ENCODE measurements around the gene RANBP2. TPM values are rescaled to one million over a fixed set of nuclear protein-coding genes. Genes with fewer than 3 reads are reported as not detected.

Gene RANBP2
- total RNA-seq, 1 experiment from 2014 or later: 90.4 TPM

DNA sequence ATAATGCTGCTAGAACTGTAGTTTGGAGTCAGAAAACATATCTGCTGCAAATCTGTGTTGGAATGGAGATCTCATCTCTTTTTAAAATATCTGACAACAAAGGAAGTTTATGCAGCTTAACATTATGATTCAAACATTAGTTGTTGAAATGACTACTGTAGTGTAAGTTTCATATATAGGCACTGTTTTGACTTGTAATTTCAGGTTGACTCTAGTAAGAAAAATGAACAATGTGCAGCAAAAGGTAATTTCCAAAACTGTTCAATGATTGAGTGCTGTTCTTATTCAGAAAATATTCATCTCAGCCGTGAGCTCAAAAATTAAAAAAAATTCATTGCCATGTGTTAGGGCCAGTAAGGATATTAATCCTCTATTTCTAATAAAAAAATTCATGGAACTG, 115.8 kb downstream of the RANBP2 start:
- DNase-seq (ENCODE audit: low spot score) (no peak), ATAC-seq (no peak)
- H3K27me3 Mint-ChIP-seq (ENCODE audit: low read depth): no peaks in the 10 kb centered on the region
- H3K4me3 Mint-ChIP-seq: no peak overlapping the region
- no peak for TF ChIP-seq E2F4 (CRISPR knock-in tag; IDR thresholded peaks at IDR 0.05; ENCODE audit: borderline replicate concordance, low read depth)
- no peak for TF ChIP-seq JUN (CRISPR knock-in tag; IDR thresholded peaks at IDR 0.05)
- TF ChIP-seq ATF2 (CRISPR knock-in tag; IDR thresholded peaks at IDR 0.05; ENCODE audit: borderline replicate concordance, low read depth): no peak
- TF ChIP-seq, protein P1, sequence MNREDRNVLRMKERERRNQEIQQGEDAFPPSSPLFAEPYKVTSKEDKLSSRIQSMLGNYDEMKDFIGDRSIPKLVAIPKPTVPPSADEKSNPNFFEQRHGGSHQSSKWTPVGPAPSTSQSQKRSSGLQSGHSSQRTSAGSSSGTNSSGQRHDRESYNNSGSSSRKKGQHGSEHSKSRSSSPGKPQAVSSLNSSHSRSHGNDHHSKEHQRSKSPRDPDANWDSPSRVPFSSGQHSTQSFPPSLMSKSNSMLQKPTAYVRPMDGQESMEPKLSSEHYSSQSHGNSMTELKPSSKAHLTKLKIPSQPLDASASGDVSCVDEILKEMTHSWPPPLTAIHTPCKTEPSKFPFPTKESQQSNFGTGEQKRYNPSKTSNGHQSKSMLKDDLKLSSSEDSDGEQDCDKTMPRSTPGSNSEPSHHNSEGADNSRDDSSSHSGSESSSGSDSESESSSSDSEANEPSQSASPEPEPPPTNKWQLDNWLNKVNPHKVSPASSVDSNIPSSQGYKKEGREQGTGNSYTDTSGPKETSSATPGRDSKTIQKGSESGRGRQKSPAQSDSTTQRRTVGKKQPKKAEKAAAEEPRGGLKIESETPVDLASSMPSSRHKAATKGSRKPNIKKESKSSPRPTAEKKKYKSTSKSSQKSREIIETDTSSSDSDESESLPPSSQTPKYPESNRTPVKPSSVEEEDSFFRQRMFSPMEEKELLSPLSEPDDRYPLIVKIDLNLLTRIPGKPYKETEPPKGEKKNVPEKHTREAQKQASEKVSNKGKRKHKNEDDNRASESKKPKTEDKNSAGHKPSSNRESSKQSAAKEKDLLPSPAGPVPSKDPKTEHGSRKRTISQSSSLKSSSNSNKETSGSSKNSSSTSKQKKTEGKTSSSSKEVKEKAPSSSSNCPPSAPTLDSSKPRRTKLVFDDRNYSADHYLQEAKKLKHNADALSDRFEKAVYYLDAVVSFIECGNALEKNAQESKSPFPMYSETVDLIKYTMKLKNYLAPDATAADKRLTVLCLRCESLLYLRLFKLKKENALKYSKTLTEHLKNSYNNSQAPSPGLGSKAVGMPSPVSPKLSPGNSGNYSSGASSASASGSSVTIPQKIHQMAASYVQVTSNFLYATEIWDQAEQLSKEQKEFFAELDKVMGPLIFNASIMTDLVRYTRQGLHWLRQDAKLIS (CRISPR knock-in tag; IDR thresholded peaks at IDR 0.05; ENCODE audit: borderline replicate concordance): no peak
- TF ChIP-seq, protein P2, sequence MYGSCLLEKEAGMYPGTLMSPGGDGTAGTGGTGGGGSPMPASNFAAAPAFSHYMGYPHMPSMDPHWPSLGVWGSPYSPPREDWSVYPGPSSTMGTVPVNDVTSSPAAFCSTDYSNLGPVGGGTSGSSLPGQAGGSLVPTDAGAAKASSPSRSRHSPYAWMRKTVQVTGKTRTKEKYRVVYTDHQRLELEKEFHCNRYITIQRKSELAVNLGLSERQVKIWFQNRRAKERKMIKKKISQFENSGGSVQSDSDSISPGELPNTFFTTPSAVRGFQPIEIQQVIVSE (CRISPR knock-in tag; IDR thresholded peaks at IDR 0.05; ENCODE audit: borderline replicate concordance): no peak
- TF ChIP-seq, protein P3, sequence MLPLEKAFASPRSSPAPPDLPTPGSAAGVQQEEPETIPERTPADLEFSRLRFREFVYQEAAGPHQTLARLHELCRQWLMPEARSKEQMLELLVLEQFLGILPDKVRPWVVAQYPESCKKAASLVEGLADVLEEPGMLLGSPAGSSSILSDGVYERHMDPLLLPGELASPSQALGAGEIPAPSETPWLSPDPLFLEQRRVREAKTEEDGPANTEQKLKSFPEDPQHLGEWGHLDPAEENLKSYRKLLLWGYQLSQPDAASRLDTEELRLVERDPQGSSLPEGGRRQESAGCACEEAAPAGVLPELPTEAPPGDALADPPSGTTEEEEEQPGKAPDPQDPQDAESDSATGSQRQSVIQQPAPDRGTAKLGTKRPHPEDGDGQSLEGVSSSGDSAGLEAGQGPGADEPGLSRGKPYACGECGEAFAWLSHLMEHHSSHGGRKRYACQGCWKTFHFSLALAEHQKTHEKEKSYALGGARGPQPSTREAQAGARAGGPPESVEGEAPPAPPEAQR (CRISPR knock-in tag; IDR thresholded peaks at IDR 0.05): no peak
- TF ChIP-seq, protein P4, sequence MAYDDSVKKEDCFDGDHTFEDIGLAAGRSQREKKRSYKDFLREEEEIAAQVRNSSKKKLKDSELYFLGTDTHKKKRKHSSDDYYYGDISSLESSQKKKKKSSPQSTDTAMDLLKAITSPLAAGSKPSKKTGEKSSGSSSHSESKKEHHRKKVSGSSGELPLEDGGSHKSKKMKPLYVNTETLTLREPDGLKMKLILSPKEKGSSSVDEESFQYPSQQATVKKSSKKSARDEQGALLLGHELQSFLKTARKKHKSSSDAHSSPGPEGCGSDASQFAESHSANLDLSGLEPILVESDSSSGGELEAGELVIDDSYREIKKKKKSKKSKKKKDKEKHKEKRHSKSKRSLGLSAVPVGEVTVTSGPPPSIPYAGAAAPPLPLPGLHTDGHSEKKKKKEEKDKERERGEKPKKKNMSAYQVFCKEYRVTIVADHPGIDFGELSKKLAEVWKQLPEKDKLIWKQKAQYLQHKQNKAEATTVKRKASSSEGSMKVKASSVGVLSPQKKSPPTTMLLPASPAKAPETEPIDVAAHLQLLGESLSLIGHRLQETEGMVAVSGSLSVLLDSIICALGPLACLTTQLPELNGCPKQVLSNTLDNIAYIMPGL (CRISPR knock-in tag; IDR thresholded peaks at IDR 0.05): no peak
- TF ChIP-seq, protein P5, sequence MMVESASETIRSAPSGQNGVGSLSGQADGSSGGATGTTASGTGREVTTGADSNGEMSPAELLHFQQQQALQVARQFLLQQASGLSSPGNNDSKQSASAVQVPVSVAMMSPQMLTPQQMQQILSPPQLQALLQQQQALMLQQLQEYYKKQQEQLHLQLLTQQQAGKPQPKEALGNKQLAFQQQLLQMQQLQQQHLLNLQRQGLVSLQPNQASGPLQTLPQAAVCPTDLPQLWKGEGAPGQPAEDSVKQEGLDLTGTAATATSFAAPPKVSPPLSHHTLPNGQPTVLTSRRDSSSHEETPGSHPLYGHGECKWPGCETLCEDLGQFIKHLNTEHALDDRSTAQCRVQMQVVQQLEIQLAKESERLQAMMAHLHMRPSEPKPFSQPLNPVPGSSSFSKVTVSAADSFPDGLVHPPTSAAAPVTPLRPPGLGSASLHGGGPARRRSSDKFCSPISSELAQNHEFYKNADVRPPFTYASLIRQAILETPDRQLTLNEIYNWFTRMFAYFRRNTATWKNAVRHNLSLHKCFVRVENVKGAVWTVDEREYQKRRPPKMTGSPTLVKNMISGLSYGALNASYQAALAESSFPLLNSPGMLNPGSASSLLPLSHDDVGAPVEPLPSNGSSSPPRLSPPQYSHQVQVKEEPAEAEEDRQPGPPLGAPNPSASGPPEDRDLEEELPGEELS (CRISPR knock-in tag; IDR thresholded peaks at IDR 0.05): no peak
- TF ChIP-seq ZNF317 (CRISPR knock-in tag; IDR thresholded peaks at IDR 0.05; ENCODE audit: borderline replicate concordance, low read depth): no peak
- TF ChIP-seq, protein P6, sequence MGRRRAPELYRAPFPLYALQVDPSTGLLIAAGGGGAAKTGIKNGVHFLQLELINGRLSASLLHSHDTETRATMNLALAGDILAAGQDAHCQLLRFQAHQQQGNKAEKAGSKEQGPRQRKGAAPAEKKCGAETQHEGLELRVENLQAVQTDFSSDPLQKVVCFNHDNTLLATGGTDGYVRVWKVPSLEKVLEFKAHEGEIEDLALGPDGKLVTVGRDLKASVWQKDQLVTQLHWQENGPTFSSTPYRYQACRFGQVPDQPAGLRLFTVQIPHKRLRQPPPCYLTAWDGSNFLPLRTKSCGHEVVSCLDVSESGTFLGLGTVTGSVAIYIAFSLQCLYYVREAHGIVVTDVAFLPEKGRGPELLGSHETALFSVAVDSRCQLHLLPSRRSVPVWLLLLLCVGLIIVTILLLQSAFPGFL (CRISPR knock-in tag; IDR thresholded peaks at IDR 0.05; ENCODE audit: borderline replicate concordance): no peak
- TF ChIP-seq ZNF219 (CRISPR knock-in tag; IDR thresholded peaks at IDR 0.05; ENCODE audit: borderline replicate concordance): no peak
- TF ChIP-seq ZNF423 (CRISPR knock-in tag; IDR thresholded peaks at IDR 0.05): no peak
- TF ChIP-seq, protein P7, sequence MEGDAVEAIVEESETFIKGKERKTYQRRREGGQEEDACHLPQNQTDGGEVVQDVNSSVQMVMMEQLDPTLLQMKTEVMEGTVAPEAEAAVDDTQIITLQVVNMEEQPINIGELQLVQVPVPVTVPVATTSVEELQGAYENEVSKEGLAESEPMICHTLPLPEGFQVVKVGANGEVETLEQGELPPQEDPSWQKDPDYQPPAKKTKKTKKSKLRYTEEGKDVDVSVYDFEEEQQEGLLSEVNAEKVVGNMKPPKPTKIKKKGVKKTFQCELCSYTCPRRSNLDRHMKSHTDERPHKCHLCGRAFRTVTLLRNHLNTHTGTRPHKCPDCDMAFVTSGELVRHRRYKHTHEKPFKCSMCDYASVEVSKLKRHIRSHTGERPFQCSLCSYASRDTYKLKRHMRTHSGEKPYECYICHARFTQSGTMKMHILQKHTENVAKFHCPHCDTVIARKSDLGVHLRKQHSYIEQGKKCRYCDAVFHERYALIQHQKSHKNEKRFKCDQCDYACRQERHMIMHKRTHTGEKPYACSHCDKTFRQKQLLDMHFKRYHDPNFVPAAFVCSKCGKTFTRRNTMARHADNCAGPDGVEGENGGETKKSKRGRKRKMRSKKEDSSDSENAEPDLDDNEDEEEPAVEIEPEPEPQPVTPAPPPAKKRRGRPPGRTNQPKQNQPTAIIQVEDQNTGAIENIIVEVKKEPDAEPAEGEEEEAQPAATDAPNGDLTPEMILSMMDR (IDR thresholded peaks at IDR 0.05): no peak
- TF ChIP-seq E2F5 (CRISPR knock-in tag; IDR thresholded peaks at IDR 0.05): no peak
- TF ChIP-seq TEAD4 (CRISPR knock-in tag; IDR thresholded peaks at IDR 0.05): no peak
- TF ChIP-seq CBFB (CRISPR knock-in tag; IDR thresholded peaks at IDR 0.05; ENCODE audit: low read depth): no peak
- TF ChIP-seq SMAD4 (CRISPR knock-in tag; IDR thresholded peaks at IDR 0.05): no peak
- peaks cover 13% of the 10 kb centered on the region for H3K4me1 Mint-ChIP-seq
- no peak overlapping the region for H3K27ac Mint-ChIP-seq
- POLR2A ChIA-PET: no interaction called here
- H3K9me3 Mint-ChIP-seq: peaks cover 41% of the 10 kb centered on the region
- CTCF ChIA-PET: no interaction called here
- H3K36me3 Mint-ChIP-seq: peaks cover 47% of the 10 kb centered on the region
